Endodermal cell (in vitro differentiated cells): Measurements from ENCODE around the gene SLX9. TPM values are rescaled to one million over a fixed set of nuclear protein-coding genes. Genes with fewer than 3 reads are reported as not detected.

Experiments used
- DNase-seq: peaks from one replicate; pipeline ENCODE4 v3.0.0-alpha.2; 2017
- H3K27ac ChIP-seq: 2 replicates; pipeline ENCODE4 v1.5.1; 2013; ENCODE audit warnings: mild to moderate bottlenecking, low read depth, low read length, moderate library complexity
- H3K27me3 ChIP-seq: 2 replicates; pipeline ENCODE4 v1.6.1; 2013; ENCODE audit warnings: mild to moderate bottlenecking, low read length, moderate library complexity; ENCODE audit not compliant: insufficient read depth, control insufficient read depth, poor library complexity, severe bottlenecking
- H3K36me3 ChIP-seq: 2 replicates; pipeline ENCODE4 v1.7.0; 2013; ENCODE audit warnings: mild to moderate bottlenecking, low read length, moderate library complexity; ENCODE audit not compliant: control insufficient read depth, insufficient read depth
- H3K4me1 ChIP-seq: one replicate; pipeline ENCODE4 v1.7.0; 2013; ENCODE audit warnings: low read length; ENCODE audit not compliant: control insufficient read depth, insufficient read depth
- H3K4me3 ChIP-seq: 2 replicates; pipeline ENCODE4 v1.5.1; 2013; ENCODE audit warnings: mild to moderate bottlenecking, low read length, moderate library complexity
- H3K9ac ChIP-seq: 2 replicates; pipeline ENCODE4 v1.6.1; 2013; ENCODE audit warnings: mild to moderate bottlenecking, low read length, moderate library complexity; ENCODE audit not compliant: poor library complexity, severe bottlenecking; ENCODE audit errors: extremely low read depth
- H3K9me3 ChIP-seq: 2 replicates; pipeline ENCODE4 v1.6.1; 2013; ENCODE audit warnings: mild to moderate bottlenecking, low read length, moderate library complexity; ENCODE audit not compliant: control insufficient read depth
- H3K27ac Mint-ChIP-seq: 2 replicates; pipeline ENCODE4 v1.8.0; 2020; ENCODE audit warnings: mixed read lengths
- H3K27me3 Mint-ChIP-seq: 2 replicates; pipeline ENCODE4 v1.8.0; 2021; ENCODE audit warnings: mild to moderate bottlenecking, mixed read lengths; ENCODE audit not compliant: insufficient read depth
- H3K36me3 Mint-ChIP-seq: 2 replicates; pipeline ENCODE4 v1.8.0; 2020; ENCODE audit warnings: low read depth, mixed read lengths
- H3K4me1 Mint-ChIP-seq: 2 replicates; pipeline ENCODE4 v1.8.0; 2020; ENCODE audit warnings: mixed read lengths
- H3K4me3 Mint-ChIP-seq: 2 replicates; pipeline ENCODE4 v1.8.0; 2020; ENCODE audit warnings: mild to moderate bottlenecking, moderate library complexity, mixed read lengths
- H3K9me3 Mint-ChIP-seq: 2 replicates; pipeline ENCODE4 v1.8.0; 2020; ENCODE audit warnings: mild to moderate bottlenecking, mixed read lengths
- WGBS, 2 experiments: methylation state at CpG; one replicate each; pipeline versions ENCODE4 v1.1.5 to v1.1.7; 2013; ENCODE audit warnings: missing lambda C conversion rate in 2 of 2, mixed read lengths in 1 of 2; ENCODE audit not compliant: insufficient coverage in 1 of 2, insufficient read length in 1 of 2; 5-methylcytosine and 5-hydroxymethylcytosine counted together
- total RNA-seq, 2 donors: library from RNA; stranded (reverse); fragmentation: NEBNext Ultra II Directional in 1 of 2; extraction: Animal tissue kit (Norgen Biotek cat#: 25700) in 1 of 2; gene quantifications; 2 replicates in 1 of 2; 3 replicates in 1 of 2; pipeline ENCODE4 v1.2.1, GENCODE V29; 2021
- TF ChIP-seq, protein P1 (sequence below): fragments of 200-600 bp; sonication (generic); conservative IDR thresholded peaks from 2 replicates; pipeline ENCODE4 v1.5.0; 2021; ENCODE audit warnings: antibody characterized with exemption, mild to moderate bottlenecking

Gene SLX9
- total RNA-seq, 2 donors from 2014 or later, result 38.0 to 48.9 TPM

DNA sequence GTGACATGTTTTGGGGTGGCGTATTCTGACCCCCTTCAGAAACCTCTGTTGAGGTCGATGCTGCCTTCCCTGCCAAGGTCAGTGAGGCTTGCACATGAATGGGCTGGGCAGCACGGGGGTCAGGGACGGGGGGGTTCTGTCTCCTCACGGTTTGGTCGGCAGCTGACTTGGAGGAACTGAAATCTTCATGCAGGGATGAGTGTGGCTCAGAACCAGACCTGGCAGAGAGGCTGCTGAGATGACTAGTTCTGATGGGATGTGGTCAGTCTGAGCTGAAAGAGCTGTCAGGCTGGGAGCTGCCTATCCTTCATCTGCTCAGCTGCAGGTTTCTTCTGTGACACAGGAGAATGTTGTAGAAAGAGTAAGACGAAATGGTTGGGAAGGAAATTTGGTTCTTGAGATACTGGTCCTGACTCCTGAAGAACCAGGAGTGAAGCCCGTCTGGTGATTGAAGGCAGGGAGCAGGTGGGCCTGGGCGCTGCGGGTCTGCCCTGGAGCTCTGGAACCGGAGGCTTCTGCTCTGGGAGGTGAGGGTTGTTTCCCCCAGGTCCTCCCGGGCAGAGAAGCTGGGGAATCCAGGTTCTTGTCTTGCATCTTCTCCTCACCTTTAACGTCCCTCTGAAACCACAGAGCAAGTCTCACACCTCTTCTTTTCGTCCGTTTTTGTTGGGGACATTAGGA is 3.3 kb downstream of the SLX9 start:
- Mint-ChIP-seq H3K9me3 (no peaks in the 10 kb centered on the region), H3K27me3 (no peaks in the 10 kb centered on the region), H3K27ac (no peak overlapping the region), H3K36me3 (peaks cover 30% of the 10 kb centered on the region), H3K4me1 (peaks cover 13% of the 10 kb centered on the region), H3K4me3 (no peak overlapping the region)
- H3K9ac ChIP-seq, result no peak overlapping the region
- H3K9me3 ChIP-seq, result no peaks in the 10 kb centered on the region
- H3K4me3 ChIP-seq, result no peak overlapping the region
- peaks cover 7% of the 10 kb centered on the region for H3K4me1 ChIP-seq
- TF ChIP-seq, protein P1, sequence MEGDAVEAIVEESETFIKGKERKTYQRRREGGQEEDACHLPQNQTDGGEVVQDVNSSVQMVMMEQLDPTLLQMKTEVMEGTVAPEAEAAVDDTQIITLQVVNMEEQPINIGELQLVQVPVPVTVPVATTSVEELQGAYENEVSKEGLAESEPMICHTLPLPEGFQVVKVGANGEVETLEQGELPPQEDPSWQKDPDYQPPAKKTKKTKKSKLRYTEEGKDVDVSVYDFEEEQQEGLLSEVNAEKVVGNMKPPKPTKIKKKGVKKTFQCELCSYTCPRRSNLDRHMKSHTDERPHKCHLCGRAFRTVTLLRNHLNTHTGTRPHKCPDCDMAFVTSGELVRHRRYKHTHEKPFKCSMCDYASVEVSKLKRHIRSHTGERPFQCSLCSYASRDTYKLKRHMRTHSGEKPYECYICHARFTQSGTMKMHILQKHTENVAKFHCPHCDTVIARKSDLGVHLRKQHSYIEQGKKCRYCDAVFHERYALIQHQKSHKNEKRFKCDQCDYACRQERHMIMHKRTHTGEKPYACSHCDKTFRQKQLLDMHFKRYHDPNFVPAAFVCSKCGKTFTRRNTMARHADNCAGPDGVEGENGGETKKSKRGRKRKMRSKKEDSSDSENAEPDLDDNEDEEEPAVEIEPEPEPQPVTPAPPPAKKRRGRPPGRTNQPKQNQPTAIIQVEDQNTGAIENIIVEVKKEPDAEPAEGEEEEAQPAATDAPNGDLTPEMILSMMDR, result no peak
- no peaks in the 10 kb centered on the region for H3K27me3 ChIP-seq
- H3K36me3 ChIP-seq, result peaks cover 29% of the 10 kb centered on the region
- no peak for DNase-seq
- H3K27ac ChIP-seq, result no peak overlapping the region
- WGBS, 2 experiments, result 95% methylated on average over 11 to 15 of the region's 15 CpGs

- Histone ChIP-seq H3K4me1 (peaks cover 4% of the 10 kb centered on the region), H3K9me3 (no peaks in the 10 kb centered on the region), H3K36me3 (peaks cover 29% of the 10 kb centered on the region), H3K4me3 (no peak overlapping the region), H3K27ac (no peak overlapping the region), H3K27me3 (no peaks in the 10 kb centered on the region), H3K9ac (no peak overlapping the region)
- H3K9me3 Mint-ChIP-seq, result no peaks in the 10 kb centered on the region
- H3K4me3 Mint-ChIP-seq, result no peak overlapping the region
- no peak overlapping the region for H3K27ac Mint-ChIP-seq
- peaks cover 30% of the 10 kb centered on the region for H3K36me3 Mint-ChIP-seq
- no peaks in the 10 kb centered on the region for H3K27me3 Mint-ChIP-seq
- peaks cover 13% of the 10 kb centered on the region for H3K4me1 Mint-ChIP-seq
- no peak for DNase-seq
- WGBS, 2 experiments, result 90 to 94% methylated on average over 23 to 24 of the region's 24 CpGs
- TF ChIP-seq, protein P1, result no peak
Observed at GRCh38 chr21:44943686-44944550, 4.1 kb downstream of the SLX9 start.

- 93% methylated on average over 9 to 10 of the region's 10 CpGs for WGBS, 2 experiments
- no peak overlapping the region for H3K27ac Mint-ChIP-seq
Observed at GRCh38 chr21:44944596-44944995, 4.8 kb downstream of the SLX9 start.

More at GRCh38 chr21:44944596-44944995, 4.8 kb downstream of the SLX9 start:
- Histone ChIP-seq H3K27ac (no peak overlapping the region), H3K9ac (no peak overlapping the region), H3K9me3 (no peaks in the 10 kb centered on the region), H3K4me3 (no peak overlapping the region), H3K27me3 (no peaks in the 10 kb centered on the region), H3K36me3 (peaks cover 29% of the 10 kb centered on the region), H3K4me1 (peaks cover 4% of the 10 kb centered on the region)
- H3K4me1 Mint-ChIP-seq, result peaks cover 13% of the 10 kb centered on the region
- no peak overlapping the region for H3K4me3 Mint-ChIP-seq
- no peaks in the 10 kb centered on the region for H3K9me3 Mint-ChIP-seq
- H3K27me3 Mint-ChIP-seq, result no peaks in the 10 kb centered on the region
- TF ChIP-seq, protein P1, result no peak
- peaks cover 30% of the 10 kb centered on the region for H3K36me3 Mint-ChIP-seq
- DNase-seq, result no peak
